ENCODE results near the gene PRND.
"Not testable (repeated sequence)": the region's sequence is repeated elsewhere in the genome, so short reads cannot be mapped to it uniquely, and the experiment has no call there.

Gene PRND

GRCh38 chr20:4721719-4722118 lies at the start of gene PRND:
Gene PRND, plus strand, starts transcription at chr20:4721909. Its CDS starts 2,643 bp downstream, at chr20:4724552.
- no peak for DNase-seq

- no peak for DNase-seq
Measured at GRCh38 chr20:4672948-4673347, 48.8 kb upstream of the PRND start.

GRCh38 chr20:4673371-4674001 lies 48.2 kb upstream of the PRND start:
- no peak for DNase-seq

GRCh38 chr20:4674672-4675071 lies 47.0 kb upstream of the PRND start:
- no peak for DNase-seq

GRCh38 chr20:4677846-4678245 lies 43.9 kb upstream of the PRND start:
- no peak for DNase-seq

- no peak for DNase-seq
Measured at GRCh38 chr20:4681401-4681800, 40.3 kb upstream of the PRND start.

GRCh38 chr20:4681991-4682401 lies 39.7 kb upstream of the PRND start:
- no peak for DNase-seq

- DNase-seq: no peak
Measured at GRCh38 chr20:4682682-4683081, 39.0 kb upstream of the PRND start.

GRCh38 chr20:4683261-4683660 lies 38.4 kb upstream of the PRND start:
- no peak for DNase-seq

GRCh38 chr20:4684837-4685413 lies 36.8 kb upstream of the PRND start:
- DNase-seq: no peak

- no peak for DNase-seq
Measured at GRCh38 chr20:4685923-4686221, 35.8 kb upstream of the PRND start.

GRCh38 chr20:4688305-4688704 lies 33.4 kb upstream of the PRND start:
- DNase-seq: no peak

- DNase-seq: no peak
Measured at GRCh38 chr20:4689220-4689619, 32.5 kb upstream of the PRND start.

GRCh38 chr20:4691753-4692152 lies 30.0 kb upstream of the PRND start:
- DNase-seq: no peak

GRCh38 chr20:4694076-4694475 lies 27.6 kb upstream of the PRND start:
- no peak for DNase-seq

GRCh38 chr20:4697189-4697830 lies 24.4 kb upstream of the PRND start:
- DNase-seq: no peak

- no peak for DNase-seq
Measured at GRCh38 chr20:4697831-4698221, 23.9 kb upstream of the PRND start.

- no peak for DNase-seq
Measured at GRCh38 chr20:4699216-4699615, 22.5 kb upstream of the PRND start.

- DNase-seq: no peak
Measured at GRCh38 chr20:4699957-4700356, 21.8 kb upstream of the PRND start.

- DNase-seq: no peak
Measured at GRCh38 chr20:4702562-4703280, 19.0 kb upstream of the PRND start.

GRCh38 chr20:4703281-4703676 lies 18.4 kb upstream of the PRND start:
- no peak for DNase-seq

GRCh38 chr20:4706941-4707340 lies 14.8 kb upstream of the PRND start:
- DNase-seq: not testable (repeated sequence)

- DNase-seq: no peak
Measured at GRCh38 chr20:4708036-4708435, 13.7 kb upstream of the PRND start.

GRCh38 chr20:4708856-4709255 lies 12.9 kb upstream of the PRND start:
- DNase-seq: no peak

Measured in activated CD4-positive, alpha-beta T cell treated with anti-CD3 and anti-CD28 coated beads, Interleukin-2, Interleukin-6, amounts not matched to agents 100 ng/mL and 50 ng/mL, durations not matched to agents 16 hours and 8 hours (primary cell).